GM18520 (cell line): ENCODE results near the gene ELMO1.

Experiments
- ATAC-seq: cut with Tn5 transposase; IDR thresholded peaks from one replicate; pipeline ENCODE4 v1.9.1; 2021; ENCODE audit not compliant: unreplicated experiment

ELMO1 gene, protein sequence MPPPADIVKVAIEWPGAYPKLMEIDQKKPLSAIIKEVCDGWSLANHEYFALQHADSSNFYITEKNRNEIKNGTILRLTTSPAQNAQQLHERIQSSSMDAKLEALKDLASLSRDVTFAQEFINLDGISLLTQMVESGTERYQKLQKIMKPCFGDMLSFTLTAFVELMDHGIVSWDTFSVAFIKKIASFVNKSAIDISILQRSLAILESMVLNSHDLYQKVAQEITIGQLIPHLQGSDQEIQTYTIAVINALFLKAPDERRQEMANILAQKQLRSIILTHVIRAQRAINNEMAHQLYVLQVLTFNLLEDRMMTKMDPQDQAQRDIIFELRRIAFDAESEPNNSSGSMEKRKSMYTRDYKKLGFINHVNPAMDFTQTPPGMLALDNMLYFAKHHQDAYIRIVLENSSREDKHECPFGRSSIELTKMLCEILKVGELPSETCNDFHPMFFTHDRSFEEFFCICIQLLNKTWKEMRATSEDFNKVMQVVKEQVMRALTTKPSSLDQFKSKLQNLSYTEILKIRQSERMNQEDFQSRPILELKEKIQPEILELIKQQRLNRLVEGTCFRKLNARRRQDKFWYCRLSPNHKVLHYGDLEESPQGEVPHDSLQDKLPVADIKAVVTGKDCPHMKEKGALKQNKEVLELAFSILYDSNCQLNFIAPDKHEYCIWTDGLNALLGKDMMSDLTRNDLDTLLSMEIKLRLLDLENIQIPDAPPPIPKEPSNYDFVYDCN

DNA sequence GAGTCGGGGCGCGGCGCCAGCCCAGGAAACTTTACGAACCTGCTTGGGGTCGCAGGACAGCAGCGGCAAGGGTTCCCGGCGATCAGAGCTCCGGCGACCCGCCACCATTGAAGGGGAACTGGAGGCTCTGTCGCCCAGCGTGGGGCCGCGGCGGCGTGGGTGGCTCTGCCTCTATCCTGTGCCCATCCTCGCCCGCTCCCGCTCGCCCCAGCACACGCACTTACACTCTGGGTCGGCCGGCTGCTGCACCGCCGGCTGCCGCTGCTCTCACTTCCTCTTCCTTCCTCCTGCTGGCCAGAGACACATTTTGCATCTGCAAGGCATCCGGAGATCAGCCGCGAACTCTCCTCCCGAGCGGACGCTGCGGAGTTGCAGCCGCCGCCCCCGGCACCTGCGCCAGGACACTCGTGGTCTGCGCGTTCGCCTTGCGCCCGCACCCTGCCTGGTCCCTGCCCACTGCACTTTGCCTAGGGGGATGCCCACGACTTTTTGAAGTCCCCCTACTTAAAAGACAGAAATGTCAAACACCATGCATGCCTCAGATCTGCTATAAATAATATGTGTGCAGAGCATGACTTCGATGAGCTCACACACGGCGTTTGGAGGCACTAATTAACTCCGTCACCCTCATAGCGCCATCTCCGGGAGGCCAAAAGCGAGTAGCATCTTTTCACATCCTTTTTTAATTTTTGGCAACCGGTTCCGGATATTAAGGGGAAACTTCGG, at the start of gene ELMO1:
ELMO1 (minus strand) TSS at position 229 of the 726 bp plus-strand sequence. CDS start 106,174 bp downstream, outside the sequence.
- peak; percentile 96 for ATAC-seq

DNA sequence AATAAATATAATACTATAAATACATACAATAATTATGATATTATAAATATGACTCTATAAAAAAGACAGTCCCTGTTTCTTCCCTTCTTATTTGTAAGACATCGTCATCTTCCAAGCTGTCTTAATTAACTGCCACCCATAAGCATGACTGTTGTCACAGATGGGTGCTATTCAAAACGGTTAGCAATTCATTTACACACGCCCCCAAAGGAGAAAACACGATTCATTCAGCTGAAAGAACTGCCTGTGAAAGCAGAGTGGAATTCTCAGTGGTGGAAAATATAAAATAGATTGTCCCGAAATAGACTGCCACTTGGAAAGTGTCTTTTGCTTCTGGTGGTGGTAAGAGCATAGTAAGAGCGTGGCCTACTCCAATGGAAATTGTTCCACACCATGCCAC, 48.9 kb upstream of the ELMO1 start:
- ATAC-seq: no peak

DNA sequence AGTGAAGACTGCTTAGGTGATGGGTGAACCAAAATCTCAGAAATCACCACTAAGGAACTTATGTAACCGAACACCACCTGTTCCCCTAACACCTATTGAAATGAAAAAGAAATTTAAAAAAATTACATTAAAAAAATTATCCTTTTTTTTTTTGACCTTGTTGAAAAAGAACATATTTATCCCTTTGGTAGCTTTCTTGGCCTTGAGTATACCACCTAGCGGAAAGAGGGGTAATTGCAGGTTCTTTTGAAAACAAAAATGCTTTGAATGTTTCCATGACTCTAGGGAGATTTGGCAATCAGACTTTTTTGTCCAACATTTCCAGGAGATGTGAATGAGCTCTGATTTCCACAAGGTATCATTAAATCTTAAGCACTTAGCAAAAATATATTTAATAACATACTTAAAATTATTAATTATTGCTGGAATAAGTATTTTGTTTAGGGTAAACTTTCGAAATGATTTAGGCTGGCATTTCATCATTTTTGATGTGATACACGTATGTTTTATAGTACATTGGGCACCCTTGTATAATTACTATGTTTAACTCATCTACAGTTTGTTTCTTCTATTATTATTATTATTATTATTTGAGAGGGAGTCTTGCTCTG, 47.0 kb upstream of the ELMO1 start:
- no peak for ATAC-seq

DNA sequence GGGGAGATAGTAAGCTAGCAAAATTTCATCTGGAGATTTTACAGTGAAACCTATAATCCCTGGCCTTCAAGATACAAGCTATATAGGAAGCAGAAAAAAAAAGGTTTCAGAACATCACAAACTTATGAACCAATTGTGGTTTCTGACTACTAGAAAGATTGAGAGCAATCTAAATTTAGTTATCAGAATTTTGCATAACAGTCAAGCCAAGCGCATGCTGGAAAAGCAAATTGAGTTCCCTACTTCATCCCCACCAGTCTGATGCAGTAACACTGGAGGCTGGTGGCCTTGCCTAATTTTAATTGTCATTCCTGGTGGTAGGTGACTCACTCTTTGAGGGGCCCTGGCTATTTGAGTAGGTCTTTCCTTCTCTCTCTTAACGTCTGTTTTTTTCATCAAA, 46.3 kb upstream of the ELMO1 start:
- no peak for ATAC-seq

DNA sequence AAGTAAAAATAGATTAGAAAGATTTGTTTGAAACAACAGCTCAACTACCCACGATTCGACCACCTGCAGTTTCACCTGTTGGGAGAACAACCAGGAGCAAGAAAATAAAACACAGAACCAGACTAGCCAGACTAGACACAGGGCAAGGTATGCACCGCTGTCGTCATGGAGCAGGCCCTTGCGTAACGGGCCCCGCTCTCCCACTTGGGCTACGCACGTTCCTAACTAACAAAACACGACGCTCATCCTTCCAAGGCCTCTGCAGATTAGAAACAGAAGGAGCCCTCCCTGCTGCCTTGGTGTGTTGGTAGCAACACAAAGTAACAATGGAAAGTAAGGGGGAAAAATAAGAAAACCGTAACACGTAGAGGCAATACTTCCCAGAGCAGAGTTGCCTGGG, 45.1 kb upstream of the ELMO1 start:
- ATAC-seq: no peak

DNA sequence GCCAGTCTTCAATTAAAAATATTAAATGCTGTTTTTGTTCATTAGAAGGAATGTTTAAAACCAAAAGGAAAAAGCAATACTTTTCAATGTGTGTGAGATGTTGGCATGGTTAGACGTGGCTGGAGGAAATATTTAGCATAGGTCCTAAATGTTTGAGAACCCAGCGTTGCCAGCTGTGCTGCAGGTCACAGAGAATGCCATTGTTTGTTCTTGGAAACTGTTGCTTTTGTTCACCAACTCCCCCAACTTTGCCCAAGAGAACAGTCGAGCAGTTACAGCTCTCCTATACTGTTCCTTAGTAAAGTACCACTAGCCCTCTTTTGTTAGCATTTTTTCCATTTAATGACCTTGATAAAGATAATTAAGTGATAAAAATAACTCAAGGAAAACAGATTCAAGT, 44.5 kb upstream of the ELMO1 start:
- ATAC-seq: no peak

DNA sequence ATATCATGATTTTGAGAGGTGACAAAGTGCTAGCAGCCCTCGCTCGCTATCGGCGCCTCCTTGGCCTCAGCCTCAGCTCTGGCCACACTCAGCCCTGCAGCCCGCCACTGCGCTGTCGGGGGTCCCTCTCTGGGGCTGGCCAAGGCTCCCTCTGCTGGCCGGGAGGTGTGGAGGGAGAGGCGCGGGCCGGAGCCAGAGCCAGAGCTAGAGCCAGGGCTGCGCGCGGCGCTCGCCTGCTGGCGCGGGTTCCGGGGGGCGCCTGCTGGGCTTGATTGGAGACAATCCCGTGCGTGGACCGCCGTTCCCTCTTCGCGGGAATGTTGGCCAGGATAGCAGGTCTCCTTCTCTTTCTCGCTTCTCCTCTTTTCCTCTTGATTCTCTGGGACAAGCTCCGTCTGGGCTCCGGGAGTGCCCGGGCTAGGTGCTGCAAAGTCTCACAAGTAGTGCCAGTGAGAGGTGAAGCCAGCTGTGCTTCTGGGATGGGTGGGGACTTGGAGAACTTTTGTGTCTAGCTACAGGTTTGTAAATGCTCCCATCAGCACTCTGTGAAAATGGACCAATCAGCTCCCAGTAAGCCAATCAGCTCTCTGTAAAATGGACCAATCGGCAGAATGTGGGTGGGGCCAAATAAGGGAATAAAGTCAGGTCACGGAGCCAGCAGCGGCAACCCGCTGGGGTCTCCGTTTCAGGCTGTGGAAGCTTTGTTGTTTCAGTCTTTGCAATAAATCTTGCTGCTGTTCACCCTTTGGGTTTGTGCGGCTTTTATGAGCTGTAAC, 43.4 kb upstream of the ELMO1 start:
- ATAC-seq: no peak

DNA sequence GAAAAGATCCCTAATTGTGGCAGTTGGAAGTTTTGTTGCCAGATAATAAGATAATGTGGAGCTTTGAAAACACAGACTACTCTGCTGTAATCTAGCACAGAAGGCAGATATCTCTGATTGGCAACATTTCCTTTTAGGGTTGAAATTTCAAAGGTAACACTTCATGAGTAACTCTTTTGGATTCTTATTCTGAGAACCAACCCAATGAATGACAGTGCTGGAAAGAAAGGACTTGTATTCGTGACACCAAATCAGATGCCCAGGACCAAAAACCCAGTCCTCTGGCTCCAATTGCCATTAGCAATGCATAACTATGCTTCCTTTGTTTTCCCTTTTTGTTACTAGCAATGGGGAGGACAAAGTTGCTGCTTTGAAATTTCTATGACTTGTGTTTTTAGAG, 41.0 kb upstream of the ELMO1 start:
- no peak for ATAC-seq

DNA sequence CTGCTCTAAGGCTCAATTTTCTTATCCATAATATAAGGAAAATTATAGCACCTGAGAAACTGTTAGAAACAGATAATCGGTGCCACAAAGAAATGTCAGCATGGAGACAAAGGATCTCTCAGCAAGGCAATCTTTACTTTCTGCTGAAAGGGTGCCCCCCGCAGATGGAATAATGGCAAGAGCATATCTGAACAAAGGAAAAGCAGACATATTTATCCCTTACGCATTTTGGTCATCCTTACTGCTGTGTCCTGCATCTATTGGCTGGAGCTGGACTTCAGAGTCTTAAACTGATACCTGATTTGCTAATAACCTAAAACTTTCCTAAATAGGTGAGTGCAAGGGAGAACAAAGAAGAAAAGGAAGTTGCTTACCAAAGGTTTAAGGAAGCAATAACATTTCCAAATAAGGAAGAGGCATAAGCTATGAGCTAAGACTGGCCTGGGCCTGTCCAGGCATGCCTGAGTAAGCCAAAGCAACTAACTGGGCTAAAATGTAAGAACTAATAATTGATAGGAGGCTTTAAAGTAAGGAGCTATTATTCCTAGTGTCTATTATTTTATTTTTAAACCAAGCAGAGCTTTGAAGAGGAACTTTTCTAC, 39.6 kb upstream of the ELMO1 start:
- ATAC-seq: no peak

DNA sequence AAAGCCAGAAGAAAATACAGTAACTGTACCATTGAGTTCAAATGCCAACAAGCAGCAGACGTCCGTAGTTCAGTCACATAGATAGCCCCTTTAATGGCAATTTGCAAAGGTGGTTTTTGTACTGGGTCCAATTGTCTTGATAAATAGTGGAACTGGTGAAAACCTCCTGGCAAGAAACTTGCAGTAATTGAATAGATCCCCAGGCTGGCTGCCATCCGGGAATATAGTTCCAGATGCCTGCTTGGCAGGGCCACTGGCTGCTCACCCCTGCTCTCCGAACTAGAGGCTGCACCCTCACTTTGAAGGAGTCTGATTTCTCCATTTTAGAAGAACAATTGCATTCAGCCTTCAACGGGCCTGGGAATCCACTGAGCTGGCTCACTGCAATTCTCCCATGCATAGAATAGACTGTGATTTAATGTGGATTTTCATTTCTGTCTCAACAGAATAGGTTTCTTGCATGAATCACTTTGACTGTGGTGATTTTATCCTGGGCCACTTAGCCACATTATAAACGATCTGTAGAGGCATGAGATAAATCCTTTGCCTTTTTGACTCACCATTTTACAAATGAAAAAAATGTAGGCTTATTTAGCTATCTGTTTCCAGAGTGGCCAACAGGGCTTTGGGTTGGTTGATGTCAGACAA, 35.9 kb upstream of the ELMO1 start:
- no peak for ATAC-seq

DNA sequence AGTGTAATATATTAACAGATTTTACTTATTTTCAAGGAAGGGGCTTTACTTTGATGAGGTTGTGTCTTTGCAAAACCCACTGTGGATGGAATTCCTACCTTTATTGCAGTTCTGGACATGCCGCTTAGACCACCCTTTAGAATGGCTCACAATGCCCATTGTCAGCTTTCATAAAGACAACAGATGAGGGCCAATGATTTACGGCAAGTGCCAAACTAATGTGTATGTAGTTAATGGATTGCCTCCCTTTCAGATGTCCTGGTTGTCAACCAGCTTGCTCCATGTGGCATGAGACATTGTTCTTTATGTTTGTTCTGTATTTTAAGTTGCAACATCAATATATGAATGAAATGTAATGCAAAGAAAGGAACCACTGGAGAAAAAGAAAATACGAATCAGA, 35.0 kb upstream of the ELMO1 start:
- no peak for ATAC-seq

DNA sequence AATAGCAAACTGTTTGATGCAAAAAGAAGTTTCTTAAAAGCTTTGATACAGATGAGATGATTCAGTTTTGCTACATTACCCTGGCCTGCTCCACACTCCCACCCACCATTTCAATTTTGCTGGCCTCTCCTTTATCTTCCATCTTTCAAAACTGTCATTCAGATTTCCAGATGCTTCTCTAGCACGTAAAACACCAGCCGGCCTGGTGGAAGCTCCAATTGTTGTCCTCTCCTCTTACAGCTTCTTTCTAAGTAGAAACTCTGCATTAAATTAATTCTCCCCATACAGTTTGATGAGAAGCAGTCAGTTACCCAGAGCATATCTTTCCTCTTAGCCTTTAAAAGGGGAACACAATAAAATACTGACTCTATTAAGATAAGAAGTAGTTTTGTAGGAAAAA, 34.3 kb upstream of the ELMO1 start:
- no peak for ATAC-seq

DNA sequence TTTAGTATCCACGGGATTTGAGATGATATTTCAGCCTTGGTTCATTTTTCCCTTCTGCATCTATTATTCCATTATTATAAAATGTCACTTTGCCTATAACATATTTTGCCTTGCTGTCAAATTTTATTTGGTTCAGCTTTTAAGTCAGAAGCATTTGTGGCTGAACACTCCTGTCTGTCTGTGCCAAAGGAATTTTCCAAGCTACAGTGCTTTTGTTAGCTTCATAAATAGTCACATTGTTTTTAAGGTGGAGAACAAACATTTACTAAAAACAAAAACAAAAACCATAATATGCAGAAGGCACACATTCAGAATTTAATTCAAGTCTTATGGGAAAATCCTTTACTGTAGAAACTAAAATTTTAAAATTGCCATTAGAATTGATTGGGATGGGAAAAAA, 33.8 kb upstream of the ELMO1 start:
- no peak for ATAC-seq

DNA sequence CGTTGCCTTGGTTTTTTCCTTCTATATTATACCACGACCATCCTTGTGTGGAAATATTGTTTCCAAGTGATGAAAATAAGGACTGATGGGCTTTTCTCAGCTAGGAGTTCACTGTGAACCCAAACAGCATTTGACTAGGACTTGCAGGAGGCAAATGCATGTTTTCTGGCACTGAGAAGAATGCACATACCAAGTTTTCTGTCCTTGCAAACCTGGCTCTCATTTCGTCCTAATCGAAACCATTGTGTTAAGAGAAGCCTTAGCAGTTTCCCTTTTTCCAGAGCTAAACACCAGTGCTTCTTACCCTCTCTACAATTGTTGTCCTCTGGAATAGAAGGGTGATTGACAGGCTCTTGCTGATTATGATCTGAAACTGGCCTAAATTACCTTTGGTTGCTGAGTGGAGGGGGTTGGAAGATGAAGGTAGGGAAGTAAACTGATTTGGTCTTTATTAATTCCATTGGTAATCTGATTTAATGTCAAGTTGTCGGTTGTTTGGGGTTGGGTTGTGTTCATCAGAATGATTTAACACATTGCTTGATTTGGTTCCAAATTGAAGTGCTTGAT, 33.1 kb upstream of the ELMO1 start:
- ATAC-seq: no peak

DNA sequence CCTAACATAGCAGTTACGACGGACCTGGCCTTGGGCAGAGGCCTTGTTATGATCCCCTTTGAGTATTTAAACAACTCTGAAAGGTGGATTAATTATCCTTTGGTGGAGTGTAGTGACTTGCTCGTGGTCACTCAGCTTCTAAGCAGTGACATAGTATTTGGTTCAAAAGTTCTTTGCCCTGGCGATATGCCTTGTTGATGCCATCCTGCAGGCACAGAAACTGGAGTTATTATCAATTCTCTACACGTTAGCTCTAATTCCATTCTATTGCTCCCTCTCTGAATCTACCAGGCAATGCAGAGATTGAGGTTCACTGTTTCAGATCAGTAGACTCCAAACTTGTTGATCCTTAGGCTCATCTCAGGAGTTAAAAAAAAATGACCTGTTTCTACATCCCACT, 32.5 kb upstream of the ELMO1 start:
- ATAC-seq: no peak

DNA sequence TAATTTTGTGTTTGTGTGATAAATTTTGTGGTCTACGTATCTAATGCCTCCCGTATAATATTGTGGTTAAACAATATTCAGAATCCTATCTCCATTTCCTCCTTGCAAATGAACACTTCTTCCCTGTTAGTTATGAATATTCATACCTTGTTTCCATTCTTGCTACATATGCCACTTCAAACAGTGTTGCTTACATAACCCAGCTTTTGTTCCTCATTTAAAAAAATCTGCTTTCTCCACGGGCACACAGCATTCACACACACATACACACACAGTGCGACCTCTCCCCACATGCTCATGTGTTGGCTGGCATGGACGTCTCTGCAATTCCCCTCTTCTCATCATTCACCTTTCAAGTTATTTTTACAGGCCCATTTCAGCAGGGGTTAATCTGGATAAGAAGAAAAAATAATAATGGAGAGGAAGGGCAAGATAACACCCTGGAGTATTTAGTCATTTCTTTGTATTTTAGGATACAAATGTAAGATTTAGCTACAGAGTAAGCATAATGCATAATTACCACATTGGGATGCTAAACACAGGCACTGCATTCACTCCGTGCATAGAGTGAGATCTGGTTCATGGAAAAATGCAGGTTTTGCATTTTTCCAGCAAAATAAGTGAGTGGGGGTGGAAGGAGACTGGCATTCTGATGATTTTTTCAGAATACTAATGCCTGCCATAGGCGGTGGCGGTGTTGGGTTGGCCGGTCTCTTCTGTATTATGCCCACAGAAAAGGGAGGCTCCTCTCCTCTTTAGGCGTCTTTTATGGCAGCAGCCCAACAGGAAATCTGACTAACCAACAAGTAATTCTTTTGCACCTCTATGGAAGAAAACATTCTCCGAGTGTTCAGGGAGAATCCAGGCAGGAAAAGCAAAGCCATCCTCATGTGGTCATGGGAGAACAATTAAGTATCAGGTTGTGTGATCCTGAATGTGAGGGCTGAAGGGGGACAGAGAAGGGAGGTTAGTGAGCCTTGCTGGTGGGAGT, 31.7 kb upstream of the ELMO1 start:
- ATAC-seq: no peak

DNA sequence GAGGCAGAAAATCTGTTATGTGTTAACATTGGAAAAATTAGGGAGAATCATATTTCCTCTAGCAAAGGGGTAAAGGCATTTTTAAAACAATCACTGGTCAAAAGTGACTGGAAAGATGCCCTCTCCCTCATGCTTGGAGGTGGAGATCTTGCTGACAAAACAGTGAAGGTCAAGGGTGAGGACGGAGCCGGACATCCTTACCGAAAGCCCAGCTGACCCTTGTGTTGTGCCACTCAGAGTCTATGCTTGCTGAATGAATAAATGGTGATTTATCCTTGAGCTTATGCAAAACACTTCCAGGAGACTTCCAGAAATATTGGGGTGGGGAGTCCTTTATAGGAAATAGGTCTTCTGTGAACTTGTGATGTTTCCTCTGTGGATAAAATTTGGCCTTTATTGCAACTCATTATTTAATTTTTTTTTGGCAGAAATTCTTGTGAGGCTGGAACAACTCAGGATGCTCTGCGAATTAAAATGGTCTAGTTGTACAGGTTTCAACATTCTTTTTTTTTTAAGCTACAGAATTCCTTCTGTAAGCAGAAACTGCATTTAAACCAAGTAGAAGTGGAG, 28.3 kb upstream of the ELMO1 start:
- no peak for ATAC-seq

DNA sequence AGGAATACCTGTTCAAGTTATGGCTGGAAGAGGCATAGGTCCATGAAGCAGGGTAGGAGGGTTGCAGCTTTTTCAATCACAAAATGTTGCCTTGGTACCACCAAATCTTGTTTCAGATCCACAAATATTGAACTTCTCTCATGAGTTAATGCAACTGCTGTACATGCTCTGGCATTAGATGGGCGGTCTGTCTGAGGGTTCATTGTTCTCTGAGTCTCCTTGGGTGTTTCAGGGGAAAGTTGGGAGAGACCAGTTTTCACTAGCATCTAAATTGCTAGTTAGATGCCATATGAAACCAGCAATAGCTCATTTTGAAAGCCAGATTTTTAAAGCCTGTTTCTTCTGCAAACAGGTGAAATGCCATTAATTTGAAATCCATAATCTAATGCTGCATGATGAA, 27.8 kb upstream of the ELMO1 start:
- ATAC-seq: no peak
